Stimulated activated CD4-positive, alpha-beta T cell treated with anti-CD3 and anti-CD28 coated beads, Interleukin-4, amount 100 ng/mL, for 48 hours (primary cell): ENCODE measurements around the gene IDNK.
"Not testable (repeated sequence)": the region's sequence is repeated elsewhere in the genome, so short reads cannot be mapped to it uniquely, and the experiment has no call there.

Source experiments
- DNase-seq, 2 donors: peaks; one replicate each; pipeline ENCODE4 v3.0.0-alpha.2; 2020; ENCODE audit warnings: low read depth in 2 of 2

IDNK gene

GRCh38 chr9:83622939-83623678 lies at the start of gene IDNK:
Gene IDNK (plus strand): TSS chr9:83623143. CDS start chr9:83623172, 29 bp downstream.
- peak; percentile 30 to 53 for DNase-seq

GRCh38 chr9:83574482-83574881 lies 48.5 kb upstream of the IDNK start:
- no peak for DNase-seq

GRCh38 chr9:83582029-83582428 lies 40.9 kb upstream of the IDNK start:
- DNase-seq: no peak

GRCh38 chr9:83583151-83584014 lies 39.6 kb upstream of the IDNK start:
- DNase-seq: peak; percentile 1 to 8

GRCh38 chr9:83584995-83585394 lies 37.9 kb upstream of the IDNK start:
- no peak for DNase-seq

- DNase-seq: no peak
These were observed 34.7 kb upstream of the IDNK start for GRCh38 chr9:83588256-83588655.

GRCh38 chr9:83596899-83597504 lies 25.9 kb upstream of the IDNK start:
- DNase-seq: peak; percentile 32 to 43

- no peak for DNase-seq
These were observed 24.5 kb upstream of the IDNK start for GRCh38 chr9:83598487-83598886.

- DNase-seq: no peak
These were observed 23.9 kb upstream of the IDNK start for GRCh38 chr9:83599071-83599470.

- DNase-seq: no peak
These were observed 21.5 kb upstream of the IDNK start for GRCh38 chr9:83601463-83601862.

GRCh38 chr9:83607620-83608019 lies 15.3 kb upstream of the IDNK start:
- DNase-seq: not testable (repeated sequence)

GRCh38 chr9:83613298-83613697 lies 9.6 kb upstream of the IDNK start:
- DNase-seq: not testable (repeated sequence)

- no peak for DNase-seq
These were observed 5.6 kb upstream of the IDNK start for GRCh38 chr9:83617299-83617698.

GRCh38 chr9:83620841-83621636 lies 1.9 kb upstream of the IDNK start:
- peak in 1 of 2 donors; percentile 3 for DNase-seq

GRCh38 chr9:83622433-83622938 lies 457 bp upstream of the IDNK start:
- DNase-seq: peak in 1 of 2 donors; percentile 56

GRCh38 chr9:83623679-83624076 lies 735 bp downstream of the IDNK start:
- no peak for DNase-seq

GRCh38 chr9:83625178-83625577 lies 2.2 kb downstream of the IDNK start:
- DNase-seq: no peak

GRCh38 chr9:83628540-83628939 lies 5.6 kb downstream of the IDNK start:
- DNase-seq: no peak

GRCh38 chr9:83629433-83630104 lies 6.6 kb downstream of the IDNK start:
- no peak for DNase-seq

- DNase-seq: no peak
These were observed 8.1 kb downstream of the IDNK start for GRCh38 chr9:83630938-83631457.

GRCh38 chr9:83633255-83633654 lies 10.3 kb downstream of the IDNK start:
- DNase-seq: no peak
